Muscle layer of duodenum (tissue), 2 donors: ENCODE results near the gene AP4B1.
"Not testable (repeated sequence)": the region's sequence is repeated elsewhere in the genome, so short reads cannot be mapped to it uniquely, and the experiment has no call there.

ENCODE experiments used
- H3K27ac ChIP-seq: one replicate; pipeline ENCODE4 v1.7.0; 2013; ENCODE audit warnings: mild to moderate bottlenecking, low read length
- H3K27me3 ChIP-seq: one replicate; pipeline ENCODE4 v1.7.0; 2013; ENCODE audit warnings: low read depth, mild to moderate bottlenecking, control low read depth, low read length
- H3K36me3 ChIP-seq, 2 donors: one replicate each; pipeline ENCODE4 v1.7.0; 2013; ENCODE audit warnings: low read length in 2 of 2, control low read depth in 1 of 2, mild to moderate bottlenecking in 1 of 2; ENCODE audit not compliant: insufficient read depth in 2 of 2, control insufficient read depth in 1 of 2
- H3K4me1 ChIP-seq, 2 donors: one replicate each; pipeline ENCODE4 v1.7.0; 2013; ENCODE audit warnings: low read length in 2 of 2, mild to moderate bottlenecking in 2 of 2, control low read depth in 1 of 2, moderate library complexity in 1 of 2; ENCODE audit not compliant: insufficient read depth in 2 of 2, control insufficient read depth in 1 of 2
- H3K4me3 ChIP-seq, 2 donors: one replicate each; pipeline ENCODE4 v1.7.0; 2013; ENCODE audit warnings: low read length in 2 of 2, low read depth in 1 of 2, mild to moderate bottlenecking in 1 of 2
- H3K9me3 ChIP-seq, 2 donors: one replicate each; pipeline ENCODE4 v1.7.0; 2013; ENCODE audit warnings: low read length in 2 of 2, control low read depth in 1 of 2, mild to moderate bottlenecking in 1 of 2; ENCODE audit not compliant: control insufficient read depth in 1 of 2
- donor health status: healthy.

AP4B1 gene

DNA sequence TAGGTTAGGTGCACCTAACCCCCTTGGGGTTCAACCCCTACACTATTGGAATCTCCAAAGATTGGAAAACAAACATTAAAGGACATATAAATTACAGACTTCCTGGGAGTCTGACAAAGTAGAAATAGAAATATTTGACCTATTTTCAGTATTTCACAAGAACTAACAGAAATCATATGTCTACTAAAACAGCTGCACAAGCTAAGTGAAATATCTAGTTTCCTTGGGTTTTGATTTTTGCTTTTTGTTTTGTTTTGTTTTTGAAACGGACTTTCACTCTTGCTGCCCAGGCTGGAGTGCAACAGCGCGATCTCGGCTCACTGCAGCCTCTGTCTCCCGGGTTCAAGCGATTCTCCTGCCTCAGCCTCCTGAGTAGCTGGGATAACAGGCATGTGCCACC lies 51.9 kb downstream of the AP4B1 start:
- not testable (repeated sequence) for H3K4me1 ChIP-seq, H3K9me3 ChIP-seq, H3K27ac ChIP-seq, H3K27me3 ChIP-seq, H3K4me3 ChIP-seq, H3K36me3 ChIP-seq

DNA sequence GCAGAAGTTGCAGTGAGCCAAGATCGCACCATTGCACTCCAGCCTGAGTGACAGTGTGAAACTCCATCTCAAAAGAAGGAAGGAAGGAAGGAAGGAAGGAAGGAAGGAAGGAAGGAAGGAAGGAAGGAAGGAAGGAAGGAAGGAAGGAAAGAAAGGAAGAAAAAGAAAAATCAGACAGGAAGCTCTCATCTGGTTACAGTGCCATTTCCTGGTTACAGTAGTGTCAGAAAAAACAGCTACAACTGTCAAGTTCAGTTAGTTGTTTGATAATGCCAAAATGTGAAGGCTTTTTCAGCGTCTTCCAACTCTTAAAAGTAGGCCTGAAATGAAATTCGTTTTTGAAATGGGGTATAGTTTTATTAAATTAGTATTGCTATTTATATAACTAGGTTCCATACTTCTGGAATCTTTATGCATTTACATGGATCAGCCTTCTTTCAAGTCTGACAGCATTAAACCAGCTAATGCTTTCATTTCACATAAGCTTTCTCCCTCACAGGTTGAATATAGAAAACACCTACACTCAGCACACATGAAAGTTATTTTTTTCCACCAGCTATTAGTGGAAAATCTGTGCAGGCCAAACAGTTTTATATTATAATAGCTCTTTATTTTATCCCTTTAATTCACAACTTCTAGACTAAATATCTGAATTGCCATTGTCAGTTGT lies 54.3 kb downstream of the AP4B1 start:
- no peak overlapping the region for H3K27ac ChIP-seq
- no peak overlapping the region for H3K4me3 ChIP-seq

DNA sequence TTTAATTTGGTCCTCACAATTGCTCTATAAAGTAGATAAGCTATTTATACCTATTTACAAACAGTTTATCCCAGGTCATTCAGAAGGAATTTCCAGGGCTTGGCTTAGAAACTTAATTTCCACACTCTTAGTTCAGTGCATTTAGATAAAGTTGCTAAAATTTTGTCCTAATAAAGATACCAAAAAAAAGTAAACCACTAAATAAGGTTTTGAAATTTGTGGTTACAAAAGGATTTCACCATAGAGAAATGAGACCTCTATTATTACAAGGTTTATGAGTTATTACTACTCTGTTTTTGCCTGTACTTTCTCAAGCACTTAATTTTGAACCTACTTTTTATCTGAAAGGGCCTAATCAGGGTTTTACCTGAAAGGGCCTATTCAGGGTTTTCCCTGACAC lies 55.5 kb downstream of the AP4B1 start:
- no peaks in the 10 kb centered on the region for H3K4me1 ChIP-seq
- no peaks in the 10 kb centered on the region for H3K36me3 ChIP-seq
- H3K4me3 ChIP-seq: no peak overlapping the region
- H3K9me3 ChIP-seq: no peaks in the 10 kb centered on the region
- H3K27me3 ChIP-seq: no peaks in the 10 kb centered on the region
- H3K27ac ChIP-seq: no peak overlapping the region

More for the DNA sequence above, 54.3 kb downstream of the AP4B1 start:
- Histone ChIP-seq H3K36me3 (no peaks in the 10 kb centered on the region), H3K4me1 (no peaks in the 10 kb centered on the region), H3K9me3 (no peaks in the 10 kb centered on the region), H3K27me3 (no peaks in the 10 kb centered on the region)

DNA sequence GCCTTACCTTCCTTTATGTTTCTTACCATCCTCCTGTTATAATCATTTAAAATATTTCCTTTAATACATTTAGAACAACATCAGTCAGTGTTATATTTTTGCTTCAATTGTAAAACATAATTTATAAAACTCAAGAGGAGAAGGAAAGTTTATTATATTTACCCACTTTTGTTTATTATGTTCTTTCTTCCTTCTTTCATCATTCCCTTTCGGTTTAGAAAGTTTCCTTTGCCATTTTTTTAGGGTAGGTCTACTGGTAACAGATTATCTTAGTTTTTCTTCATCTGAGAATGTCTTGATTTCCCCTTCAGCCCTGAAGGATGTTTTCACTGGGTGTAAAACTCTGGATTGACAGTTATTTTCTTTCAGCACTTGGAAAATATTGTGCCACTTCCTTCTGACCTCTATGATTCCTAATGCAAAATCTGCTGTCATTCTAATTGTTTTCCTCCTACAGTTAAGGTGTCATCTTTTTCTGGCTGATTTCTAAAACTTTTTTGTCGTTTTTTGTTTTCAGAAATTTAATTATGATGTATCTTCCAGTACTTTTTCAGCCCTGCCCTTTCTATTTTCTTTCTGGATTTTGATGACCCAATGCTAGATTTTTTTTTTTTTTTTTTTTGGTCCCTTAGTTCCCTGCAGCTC lies 58.1 kb downstream of the AP4B1 start:
- H3K4me3 ChIP-seq: no peak overlapping the region
- H3K27ac ChIP-seq: no peak overlapping the region
- no peaks in the 10 kb centered on the region for H3K4me1 ChIP-seq
- no peaks in the 10 kb centered on the region for H3K9me3 ChIP-seq
- H3K27me3 ChIP-seq: no peaks in the 10 kb centered on the region
- no peaks in the 10 kb centered on the region for H3K36me3 ChIP-seq
